NCI-H82 (cell line): ENCODE measurements around the gene ABCG5.

Experiments used
- DNase-seq: peaks from one replicate; lab custom pipeline; 2025; lab: John Stamatoyannopoulos, UW

ABCG5 gene

GRCh38 chr2:43806719-43807031 is 32.0 kb downstream of the ABCG5 start:
- no peak for DNase-seq

GRCh38 chr2:43803113-43803512 is 35.5 kb downstream of the ABCG5 start:
- DNase-seq = no peak

- DNase-seq = no peak
Measured at GRCh38 chr2:43802135-43802534, 36.5 kb downstream of the ABCG5 start.

- DNase-seq = no peak
Measured at GRCh38 chr2:43800894-43801293, 37.7 kb downstream of the ABCG5 start.

GRCh38 chr2:43798300-43798699 is 40.3 kb downstream of the ABCG5 start:
- DNase-seq = peak; percentile 25

GRCh38 chr2:43796206-43796605 is 42.4 kb downstream of the ABCG5 start:
- no peak for DNase-seq

- no peak for DNase-seq
Measured at GRCh38 chr2:43794956-43795355, 43.7 kb downstream of the ABCG5 start.

- DNase-seq = no peak
Measured at GRCh38 chr2:43792653-43793052, 46.0 kb downstream of the ABCG5 start.

GRCh38 chr2:43791035-43791765 is 47.4 kb downstream of the ABCG5 start:
- no peak for DNase-seq

GRCh38 chr2:43790147-43790546 is 48.5 kb downstream of the ABCG5 start:
- DNase-seq = no peak

- no peak for DNase-seq
Measured at GRCh38 chr2:43788646-43789045, 50.0 kb downstream of the ABCG5 start.

GRCh38 chr2:43787895-43788294 is 50.7 kb downstream of the ABCG5 start:
- no peak for DNase-seq

- DNase-seq = no peak
Measured at GRCh38 chr2:43778233-43778632, 60.4 kb downstream of the ABCG5 start.

GRCh38 chr2:43777306-43777926 is 61.2 kb downstream of the ABCG5 start:
- DNase-seq = no peak

- no peak for DNase-seq
Measured at GRCh38 chr2:43776324-43776723, 62.3 kb downstream of the ABCG5 start.

- no peak for DNase-seq
Measured at GRCh38 chr2:43774617-43775016, 64.0 kb downstream of the ABCG5 start.

GRCh38 chr2:43773876-43774613 is 64.6 kb downstream of the ABCG5 start, which contains the start of gene DYNC2LI1:
DYNC2LI1 (plus strand) TSS chr2:43774039; CDS start chr2:43774139, 100 bp downstream.
- DNase-seq = peak; percentile 94

- DNase-seq = no peak
Measured at GRCh38 chr2:43766006-43766405, 72.6 kb downstream of the ABCG5 start.

- no peak for DNase-seq
Measured at GRCh38 chr2:43764086-43764705, 74.4 kb downstream of the ABCG5 start.

GRCh38 chr2:43763091-43763490 is 75.5 kb downstream of the ABCG5 start:
- DNase-seq = no peak
